Endothelial cell (in vitro differentiated cells): Measurements from ENCODE around the gene TSPAN12. TPM values are rescaled to one million over a fixed set of nuclear protein-coding genes. Genes with fewer than 3 reads are reported as not detected.

ENCODE experiments used
- DNase-seq: peaks from one replicate; pipeline ENCODE4 v3.0.0; 2021; ENCODE audit warnings: low spot score
- H3K27ac Mint-ChIP-seq: one replicate; pipeline ENCODE4 v1.8.0; 2021; ENCODE audit warnings: mixed read lengths, inconsistent platforms; ENCODE audit not compliant: unreplicated experiment
- H3K27me3 Mint-ChIP-seq: one replicate; pipeline ENCODE4 v1.8.0; 2021; ENCODE audit warnings: mild to moderate bottlenecking, moderate library complexity, mixed read lengths, inconsistent platforms; ENCODE audit not compliant: unreplicated experiment
- H3K36me3 Mint-ChIP-seq: one replicate; pipeline ENCODE4 v1.8.0; 2021; ENCODE audit warnings: mild to moderate bottlenecking, low read depth, mixed read lengths, inconsistent platforms; ENCODE audit not compliant: unreplicated experiment
- H3K4me1 Mint-ChIP-seq: one replicate; pipeline ENCODE4 v1.8.0; 2021; ENCODE audit warnings: mild to moderate bottlenecking, mixed read lengths, inconsistent platforms; ENCODE audit not compliant: unreplicated experiment
- H3K4me3 Mint-ChIP-seq: one replicate; pipeline ENCODE4 v1.8.0; 2021; ENCODE audit warnings: mild to moderate bottlenecking, mixed read lengths, inconsistent platforms; ENCODE audit not compliant: unreplicated experiment
- H3K9me3 Mint-ChIP-seq: one replicate; pipeline ENCODE4 v1.8.0; 2021; ENCODE audit warnings: mixed read lengths, inconsistent platforms; ENCODE audit not compliant: unreplicated experiment
- CTCF ChIP-seq: fragments of 200-600 bp; sonication (generic); IDR thresholded peaks from one replicate; pipeline ENCODE4 v1.5.0; 2021; ENCODE audit warnings: antibody characterized with exemption; ENCODE audit not compliant: unreplicated experiment
- total RNA-seq: library from RNA; stranded (reverse); fragmentation: NEBNext Ultra II Directional; extraction: Animal tissue kit (Norgen Biotek cat#: 25700); gene quantifications from one replicate; pipeline ENCODE4 v1.2.1, GENCODE V29; 2021; ENCODE audit not compliant: unreplicated experiment

The TSPAN12 gene
- total RNA-seq, 1 donor from 2014 or later, result 20.3 TPM

GRCh38 chr7:120836556-120837115, 21.3 kb downstream of the TSPAN12 start:
- no peak for TF ChIP-seq CTCF
- Mint-ChIP-seq H3K27me3 (no peaks in the 10 kb centered on the region), H3K4me1 (peaks cover 25% of the 10 kb centered on the region), H3K4me3 (no peak overlapping the region), H3K27ac (no peak overlapping the region), H3K9me3 (no peaks in the 10 kb centered on the region), H3K36me3 (peaks cover 11% of the 10 kb centered on the region)
- no peak for DNase-seq

GRCh38 chr7:120834726-120835125, 23.2 kb downstream of the TSPAN12 start:
- peaks cover 25% of the 10 kb centered on the region for H3K4me1 Mint-ChIP-seq

GRCh38 chr7:120833546-120833945, 24.4 kb downstream of the TSPAN12 start:
- Mint-ChIP-seq H3K9me3 (no peaks in the 10 kb centered on the region), H3K36me3 (peaks cover 11% of the 10 kb centered on the region), H3K4me3 (no peak overlapping the region), H3K4me1 (peaks cover 16% of the 10 kb centered on the region), H3K27ac (no peak overlapping the region), H3K27me3 (no peaks in the 10 kb centered on the region)
- no peak for DNase-seq
- TF ChIP-seq CTCF, result no peak

More at GRCh38 chr7:120834726-120835125, 23.2 kb downstream of the TSPAN12 start:
- H3K4me3 Mint-ChIP-seq, result no peak overlapping the region
- no peaks in the 10 kb centered on the region for H3K27me3 Mint-ChIP-seq
- no peak overlapping the region for H3K27ac Mint-ChIP-seq
- DNase-seq, result no peak
- no peak for TF ChIP-seq CTCF
- no peaks in the 10 kb centered on the region for H3K9me3 Mint-ChIP-seq
- peaks cover 14% of the 10 kb centered on the region for H3K36me3 Mint-ChIP-seq

GRCh38 chr7:120832803-120833202, 25.1 kb downstream of the TSPAN12 start:
- H3K27me3 Mint-ChIP-seq, result no peaks in the 10 kb centered on the region
- H3K9me3 Mint-ChIP-seq, result no peaks in the 10 kb centered on the region
- no peak overlapping the region for H3K27ac Mint-ChIP-seq
- no peak overlapping the region for H3K4me3 Mint-ChIP-seq
- DNase-seq, result no peak
- peaks cover 11% of the 10 kb centered on the region for H3K36me3 Mint-ChIP-seq
- no peak for TF ChIP-seq CTCF
- peaks cover 17% of the 10 kb centered on the region for H3K4me1 Mint-ChIP-seq

GRCh38 chr7:120831260-120831659, 26.7 kb downstream of the TSPAN12 start:
- Mint-ChIP-seq H3K27me3 (no peaks in the 10 kb centered on the region), H3K4me3 (no peak overlapping the region), H3K36me3 (peaks cover 10% of the 10 kb centered on the region), H3K27ac (no peak overlapping the region), H3K9me3 (no peaks in the 10 kb centered on the region), H3K4me1 (peaks cover 17% of the 10 kb centered on the region)
- DNase-seq, result no peak
- no peak for TF ChIP-seq CTCF
